RWPE1 (cell line): ENCODE data around the gene C1orf21.

Source experiments
- CTCF ChIA-PET: fragments of 350-600 bp; sonication (Branson Sonifier 250); formaldehyde crosslinking; extraction: SDS; loops from one replicate; lab custom pipeline; 2021; lab: Yijun Ruan, JAX
- POLR2A ChIA-PET: fragments of 400-600 bp; formaldehyde crosslinking; extraction: SDS; loops from one replicate; lab custom pipeline; 2020; ENCODE audit warnings: antibody characterized with exemption; ENCODE audit not compliant: low non-redundant PET; lab: Yijun Ruan, JAX
- DNase-seq: peaks from one replicate; pipeline ENCODE4 v3.0.0; 2012; ENCODE audit warnings: low spot score
- H3K27ac ChIP-seq: fragments of 450-650 bp; 2 replicates; pipeline ENCODE4 v1.5.1; 2017
- TF ChIP-seq, protein P1 (sequence below): fragments of 450-650 bp; conservative IDR thresholded peaks from 2 replicates; pipeline ENCODE4 v1.5.1; 2017; ENCODE audit warnings: low read depth, mild to moderate bottlenecking

The C1orf21 gene

GRCh38 chr1:184629266-184629665, 242.4 kb downstream of the C1orf21 start:
- ChIA-PET POLR2A (no interaction called here), CTCF (no interaction called here)
- TF ChIP-seq, protein P1, sequence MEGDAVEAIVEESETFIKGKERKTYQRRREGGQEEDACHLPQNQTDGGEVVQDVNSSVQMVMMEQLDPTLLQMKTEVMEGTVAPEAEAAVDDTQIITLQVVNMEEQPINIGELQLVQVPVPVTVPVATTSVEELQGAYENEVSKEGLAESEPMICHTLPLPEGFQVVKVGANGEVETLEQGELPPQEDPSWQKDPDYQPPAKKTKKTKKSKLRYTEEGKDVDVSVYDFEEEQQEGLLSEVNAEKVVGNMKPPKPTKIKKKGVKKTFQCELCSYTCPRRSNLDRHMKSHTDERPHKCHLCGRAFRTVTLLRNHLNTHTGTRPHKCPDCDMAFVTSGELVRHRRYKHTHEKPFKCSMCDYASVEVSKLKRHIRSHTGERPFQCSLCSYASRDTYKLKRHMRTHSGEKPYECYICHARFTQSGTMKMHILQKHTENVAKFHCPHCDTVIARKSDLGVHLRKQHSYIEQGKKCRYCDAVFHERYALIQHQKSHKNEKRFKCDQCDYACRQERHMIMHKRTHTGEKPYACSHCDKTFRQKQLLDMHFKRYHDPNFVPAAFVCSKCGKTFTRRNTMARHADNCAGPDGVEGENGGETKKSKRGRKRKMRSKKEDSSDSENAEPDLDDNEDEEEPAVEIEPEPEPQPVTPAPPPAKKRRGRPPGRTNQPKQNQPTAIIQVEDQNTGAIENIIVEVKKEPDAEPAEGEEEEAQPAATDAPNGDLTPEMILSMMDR, result no peak
- no peak overlapping the region for H3K27ac ChIP-seq
- no peak for DNase-seq

GRCh38 chr1:184630679-184631060, 243.8 kb downstream of the C1orf21 start:
- CTCF ChIA-PET, result interaction anchor here (0.7 kb wide), 1 partner anchor 393 kb away, joined by 4 read pairs; no protein-coding TSS in a partner anchor
- no peak for DNase-seq
- TF ChIP-seq, protein P1, result no peak
- POLR2A ChIA-PET, result no interaction called here
- no peak overlapping the region for H3K27ac ChIP-seq

DNA sequence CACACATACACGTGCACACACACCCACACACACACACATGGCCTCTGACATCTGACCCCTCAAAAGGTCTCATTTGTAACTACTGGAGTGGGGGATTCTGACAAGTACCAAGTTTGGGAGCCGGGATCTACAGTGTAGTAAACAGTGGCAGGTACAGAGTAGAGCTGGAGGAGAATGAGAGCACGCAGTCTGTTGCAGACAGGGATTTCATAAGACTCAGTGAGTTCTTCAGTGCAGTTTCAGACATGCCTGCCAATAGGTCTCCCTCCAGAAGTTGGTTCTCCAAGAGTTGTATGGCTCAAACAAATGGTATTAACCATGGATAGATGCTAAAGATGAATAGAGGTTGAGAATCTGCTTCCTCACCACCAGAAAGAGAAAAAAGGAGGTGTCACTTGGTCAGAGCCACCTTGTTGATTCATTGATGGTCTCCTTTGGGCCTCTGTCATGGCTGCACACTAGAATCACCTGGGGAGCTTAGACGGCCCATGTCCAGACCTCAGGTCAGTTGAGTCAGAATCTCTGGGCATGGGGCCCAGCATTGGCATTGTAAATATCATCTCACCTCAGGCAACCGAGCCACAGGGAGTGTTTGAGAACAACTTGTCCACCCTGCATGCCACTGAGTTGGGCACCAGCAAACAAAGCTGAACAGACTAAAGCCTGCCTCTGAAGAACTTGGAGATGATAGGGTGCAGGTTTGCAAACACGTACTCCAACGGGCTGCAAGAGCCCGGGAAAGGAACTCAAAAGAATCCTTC, 245.8 kb downstream of the C1orf21 start:
- CTCF ChIA-PET, result no interaction called here
- POLR2A ChIA-PET, result no interaction called here
- DNase-seq, result no peak
- H3K27ac ChIP-seq, result peak overlapping the region; percentile 40; the same call in 1 of the 2 replicates
- TF ChIP-seq, protein P1, result no peak

DNA sequence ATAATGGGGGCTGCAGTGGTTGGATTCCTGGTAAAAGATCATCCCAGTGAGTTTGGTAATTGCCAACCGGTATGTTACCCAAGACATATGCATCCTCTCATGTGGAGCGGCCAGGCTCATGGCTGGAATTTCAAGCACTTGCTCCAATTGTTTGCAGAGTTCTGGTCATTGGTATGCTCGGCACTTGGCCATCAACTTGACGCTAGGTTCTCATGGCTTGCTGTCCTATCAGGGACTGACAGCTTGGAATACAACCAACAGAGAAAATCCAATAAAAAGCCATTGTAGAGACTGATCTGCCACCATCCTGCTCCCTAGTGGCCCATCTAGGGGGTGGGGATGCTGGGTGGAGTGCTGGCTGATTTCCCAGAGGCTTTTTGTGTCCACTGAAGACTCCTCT, 247.0 kb downstream of the C1orf21 start:
- CTCF ChIA-PET, result no interaction called here
- DNase-seq, result no peak
- POLR2A ChIA-PET, result no interaction called here
- TF ChIP-seq, protein P1, result no peak
- no peak overlapping the region for H3K27ac ChIP-seq

GRCh38 chr1:184634296-184634695, 247.5 kb downstream of the C1orf21 start:
- no peak for DNase-seq
- H3K27ac ChIP-seq, result no peak overlapping the region
- TF ChIP-seq, protein P1, result no peak
- CTCF ChIA-PET, result no interaction called here
- POLR2A ChIA-PET, result no interaction called here

DNA sequence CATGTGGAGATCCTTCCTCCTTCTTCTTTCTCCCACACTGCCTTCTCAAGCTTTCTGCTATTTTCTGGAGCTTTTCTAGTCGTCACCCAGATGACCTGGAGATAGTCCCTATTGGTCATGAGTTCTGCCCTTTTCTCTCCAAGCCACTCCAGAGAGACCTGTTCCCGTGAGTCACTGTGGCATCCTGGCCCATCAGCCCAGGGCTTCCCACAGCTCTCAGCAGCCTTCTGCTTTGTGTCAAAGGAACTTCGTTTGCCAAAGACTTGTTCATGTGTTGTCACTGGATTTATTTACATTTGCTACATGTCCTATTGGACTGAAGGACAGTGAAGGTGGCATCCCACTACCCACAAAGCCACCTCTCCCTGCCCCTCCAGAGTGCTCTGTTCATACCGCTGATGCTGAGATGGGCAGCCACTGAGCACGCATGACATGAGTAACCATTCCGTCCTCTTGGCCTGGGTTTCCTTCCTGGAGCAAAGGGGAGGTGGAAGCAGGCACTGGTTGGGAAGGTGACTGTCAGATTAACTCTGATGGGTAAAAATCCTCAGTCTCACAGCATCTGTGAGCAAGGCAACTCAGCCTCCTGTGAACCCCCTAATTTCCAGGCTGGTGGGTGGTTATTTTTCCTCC, 248.6 kb downstream of the C1orf21 start:
- ChIA-PET CTCF (interaction anchor here (0.7 kb wide), 2 partner anchors 83 to 757 kb away, joined by 3 to 4 read pairs; no protein-coding TSS in a partner anchor), POLR2A (no interaction called here)
- H3K27ac ChIP-seq, result no peak overlapping the region
- TF ChIP-seq, protein P1, result no peak
- DNase-seq, result no peak
